WTC11 (cell line): ENCODE results near the gene MYMX.

Experiments used
- OVOL2 ChIP-seq: fragments of 250-450 bp; sonication (Bioruptor Pico); IDR thresholded peaks from 2 replicates; pipeline ENCODE4 v1.9.0; 2021; ENCODE audit warnings: mild to moderate bottlenecking, borderline replicate concordance
- SP1 ChIP-seq: sonication (generic); formaldehyde crosslinking; conservative IDR thresholded peaks from 2 replicates; pipeline ENCODE4 v1.8.1; 2022; ENCODE audit warnings: missing genetic modification reagents
- ZNF121 ChIP-seq: sonication (generic); formaldehyde crosslinking; IDR thresholded peaks from 2 replicates; pipeline ENCODE4 v1.8.0; 2023; ENCODE audit warnings: missing genetic modification reagents
- TF ChIP-seq, protein P1 (sequence below): sonication (generic); formaldehyde crosslinking; IDR thresholded peaks from 2 replicates; pipeline ENCODE4 v1.8.1; 2022; ENCODE audit warnings: mild to moderate bottlenecking, missing genetic modification reagents, moderate library complexity, borderline replicate concordance
- TF ChIP-seq, protein P2 (sequence below): fragments of 200-600 bp; IDR thresholded peaks from 2 replicates; pipeline ENCODE4 v1.8.0; 2022; ENCODE audit warnings: antibody characterized with exemption
- TF ChIP-seq, protein P3 (sequence below): sonication (generic); formaldehyde crosslinking; IDR thresholded peaks from 2 replicates; pipeline ENCODE4 v1.8.0; 2022; ENCODE audit warnings: mild to moderate bottlenecking, missing genetic modification reagents

DNA sequence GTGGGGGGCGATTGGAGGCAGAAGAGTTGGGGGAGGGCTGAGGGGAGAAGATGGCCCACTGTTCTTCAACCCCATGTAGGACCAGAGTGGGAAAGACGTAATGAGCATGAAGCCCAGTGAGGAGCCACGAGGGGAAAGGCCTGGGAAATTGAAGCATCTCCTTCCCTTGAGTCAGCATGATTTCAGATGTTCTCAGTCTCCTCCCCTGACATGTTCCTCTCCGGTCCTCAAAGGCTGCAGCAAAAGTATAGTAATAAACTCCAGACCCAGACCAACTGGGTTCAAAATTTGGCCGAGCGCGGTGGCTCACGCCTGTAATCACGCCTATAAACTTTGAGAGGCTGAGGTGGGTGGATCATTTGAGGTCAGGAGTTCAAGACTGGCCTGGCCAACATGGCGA, 50.5 kb downstream of the MYMX start:
- TF ChIP-seq, protein P1, sequence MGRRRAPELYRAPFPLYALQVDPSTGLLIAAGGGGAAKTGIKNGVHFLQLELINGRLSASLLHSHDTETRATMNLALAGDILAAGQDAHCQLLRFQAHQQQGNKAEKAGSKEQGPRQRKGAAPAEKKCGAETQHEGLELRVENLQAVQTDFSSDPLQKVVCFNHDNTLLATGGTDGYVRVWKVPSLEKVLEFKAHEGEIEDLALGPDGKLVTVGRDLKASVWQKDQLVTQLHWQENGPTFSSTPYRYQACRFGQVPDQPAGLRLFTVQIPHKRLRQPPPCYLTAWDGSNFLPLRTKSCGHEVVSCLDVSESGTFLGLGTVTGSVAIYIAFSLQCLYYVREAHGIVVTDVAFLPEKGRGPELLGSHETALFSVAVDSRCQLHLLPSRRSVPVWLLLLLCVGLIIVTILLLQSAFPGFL (CRISPR knock-in tag), result no peak
- TF ChIP-seq, protein P2, sequence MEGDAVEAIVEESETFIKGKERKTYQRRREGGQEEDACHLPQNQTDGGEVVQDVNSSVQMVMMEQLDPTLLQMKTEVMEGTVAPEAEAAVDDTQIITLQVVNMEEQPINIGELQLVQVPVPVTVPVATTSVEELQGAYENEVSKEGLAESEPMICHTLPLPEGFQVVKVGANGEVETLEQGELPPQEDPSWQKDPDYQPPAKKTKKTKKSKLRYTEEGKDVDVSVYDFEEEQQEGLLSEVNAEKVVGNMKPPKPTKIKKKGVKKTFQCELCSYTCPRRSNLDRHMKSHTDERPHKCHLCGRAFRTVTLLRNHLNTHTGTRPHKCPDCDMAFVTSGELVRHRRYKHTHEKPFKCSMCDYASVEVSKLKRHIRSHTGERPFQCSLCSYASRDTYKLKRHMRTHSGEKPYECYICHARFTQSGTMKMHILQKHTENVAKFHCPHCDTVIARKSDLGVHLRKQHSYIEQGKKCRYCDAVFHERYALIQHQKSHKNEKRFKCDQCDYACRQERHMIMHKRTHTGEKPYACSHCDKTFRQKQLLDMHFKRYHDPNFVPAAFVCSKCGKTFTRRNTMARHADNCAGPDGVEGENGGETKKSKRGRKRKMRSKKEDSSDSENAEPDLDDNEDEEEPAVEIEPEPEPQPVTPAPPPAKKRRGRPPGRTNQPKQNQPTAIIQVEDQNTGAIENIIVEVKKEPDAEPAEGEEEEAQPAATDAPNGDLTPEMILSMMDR, result no peak
- TF ChIP-seq OVOL2 (CRISPR knock-in tag), result no peak
- TF ChIP-seq ZNF121 (CRISPR knock-in tag), result no peak
- TF ChIP-seq SP1 (CRISPR knock-in tag), result no peak
- TF ChIP-seq, protein P3, sequence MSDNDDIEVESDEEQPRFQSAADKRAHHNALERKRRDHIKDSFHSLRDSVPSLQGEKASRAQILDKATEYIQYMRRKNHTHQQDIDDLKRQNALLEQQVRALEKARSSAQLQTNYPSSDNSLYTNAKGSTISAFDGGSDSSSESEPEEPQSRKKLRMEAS, result no peak
